Measurements from ENCODE around the gene PEX3. TPM values are rescaled to one million over a fixed set of nuclear protein-coding genes. Genes with fewer than 3 reads are reported as not detected.

PEX3 gene
- total RNA-seq, 1 donor from 2014 or later = 13.2 TPM

GRCh38 chr6:143498428-143498827, 47.8 kb downstream of the PEX3 start:
- H3K36me3 Mint-ChIP-seq (ENCODE audit: low read depth) = peaks cover 30% of the 10 kb centered on the region

GRCh38 chr6:143501851-143502250, 51.2 kb downstream of the PEX3 start:
- peaks cover 36% of the 10 kb centered on the region for H3K36me3 Mint-ChIP-seq (ENCODE audit: low read depth)
- H3K27ac Mint-ChIP-seq (ENCODE audit: unreplicated experiment) = no peak overlapping the region
- no peak for DNase-seq (ENCODE audit: low spot score)
- H3K4me3 Mint-ChIP-seq (ENCODE audit: unreplicated experiment) = no peak overlapping the region
- no peaks in the 10 kb centered on the region for H3K9me3 Mint-ChIP-seq (ENCODE audit: low read depth)
- TF ChIP-seq, protein P1, sequence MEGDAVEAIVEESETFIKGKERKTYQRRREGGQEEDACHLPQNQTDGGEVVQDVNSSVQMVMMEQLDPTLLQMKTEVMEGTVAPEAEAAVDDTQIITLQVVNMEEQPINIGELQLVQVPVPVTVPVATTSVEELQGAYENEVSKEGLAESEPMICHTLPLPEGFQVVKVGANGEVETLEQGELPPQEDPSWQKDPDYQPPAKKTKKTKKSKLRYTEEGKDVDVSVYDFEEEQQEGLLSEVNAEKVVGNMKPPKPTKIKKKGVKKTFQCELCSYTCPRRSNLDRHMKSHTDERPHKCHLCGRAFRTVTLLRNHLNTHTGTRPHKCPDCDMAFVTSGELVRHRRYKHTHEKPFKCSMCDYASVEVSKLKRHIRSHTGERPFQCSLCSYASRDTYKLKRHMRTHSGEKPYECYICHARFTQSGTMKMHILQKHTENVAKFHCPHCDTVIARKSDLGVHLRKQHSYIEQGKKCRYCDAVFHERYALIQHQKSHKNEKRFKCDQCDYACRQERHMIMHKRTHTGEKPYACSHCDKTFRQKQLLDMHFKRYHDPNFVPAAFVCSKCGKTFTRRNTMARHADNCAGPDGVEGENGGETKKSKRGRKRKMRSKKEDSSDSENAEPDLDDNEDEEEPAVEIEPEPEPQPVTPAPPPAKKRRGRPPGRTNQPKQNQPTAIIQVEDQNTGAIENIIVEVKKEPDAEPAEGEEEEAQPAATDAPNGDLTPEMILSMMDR (IDR thresholded peaks at IDR 0.05) = peak; percentile 50
- no peaks in the 10 kb centered on the region for H3K27me3 Mint-ChIP-seq (ENCODE audit: low read depth)
- H3K4me1 Mint-ChIP-seq (ENCODE audit: low read depth) = no peaks in the 10 kb centered on the region

More at GRCh38 chr6:143498428-143498827, 47.8 kb downstream of the PEX3 start:
- H3K4me3 Mint-ChIP-seq (ENCODE audit: unreplicated experiment) = no peak overlapping the region
- TF ChIP-seq, protein P1 (IDR thresholded peaks at IDR 0.05) = no peak
- H3K4me1 Mint-ChIP-seq (ENCODE audit: low read depth) = no peaks in the 10 kb centered on the region
- no peaks in the 10 kb centered on the region for H3K27me3 Mint-ChIP-seq (ENCODE audit: low read depth)
- no peaks in the 10 kb centered on the region for H3K9me3 Mint-ChIP-seq (ENCODE audit: low read depth)
- no peak overlapping the region for H3K27ac Mint-ChIP-seq (ENCODE audit: unreplicated experiment)
- no peak for DNase-seq (ENCODE audit: low spot score)

DNA sequence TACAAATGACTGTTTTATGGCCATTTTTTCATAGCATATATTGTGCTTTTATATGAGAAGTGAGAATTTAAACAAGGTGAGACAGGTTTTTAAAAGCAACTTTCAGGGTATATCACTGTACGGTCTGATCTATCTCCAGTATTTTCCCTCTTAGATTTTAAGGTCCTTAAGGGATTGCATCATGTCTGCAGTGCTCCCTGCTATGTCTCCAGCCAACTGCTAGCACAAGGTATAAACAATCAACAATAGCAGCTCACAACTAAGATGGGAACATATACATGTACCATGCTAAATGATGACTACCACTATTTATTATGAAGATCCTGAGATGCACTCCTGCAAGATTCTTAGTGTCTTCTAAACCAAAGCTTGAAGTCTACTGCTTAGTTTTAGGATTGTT, 53.8 kb downstream of the PEX3 start:
- Mint-ChIP-seq H3K9me3 (ENCODE audit: low read depth) (no peaks in the 10 kb centered on the region), H3K27me3 (ENCODE audit: low read depth) (no peaks in the 10 kb centered on the region), H3K36me3 (ENCODE audit: low read depth) (peaks cover 30% of the 10 kb centered on the region), H3K4me3 (ENCODE audit: unreplicated experiment) (no peak overlapping the region), H3K4me1 (ENCODE audit: low read depth) (peaks cover 16% of the 10 kb centered on the region), H3K27ac (ENCODE audit: unreplicated experiment) (no peak overlapping the region)
- DNase-seq (ENCODE audit: low spot score) = no peak
- TF ChIP-seq, protein P1 (IDR thresholded peaks at IDR 0.05) = no peak

- no peak overlapping the region for H3K27ac Mint-ChIP-seq (ENCODE audit: unreplicated experiment)
- H3K9me3 Mint-ChIP-seq (ENCODE audit: low read depth) = no peaks in the 10 kb centered on the region
- no peak overlapping the region for H3K4me3 Mint-ChIP-seq (ENCODE audit: unreplicated experiment)
- peaks cover 22% of the 10 kb centered on the region for H3K4me1 Mint-ChIP-seq (ENCODE audit: low read depth)
- no peak for DNase-seq (ENCODE audit: low spot score)
- TF ChIP-seq, protein P1 (IDR thresholded peaks at IDR 0.05) = no peak
- H3K36me3 Mint-ChIP-seq (ENCODE audit: low read depth) = peaks cover 25% of the 10 kb centered on the region
- no peaks in the 10 kb centered on the region for H3K27me3 Mint-ChIP-seq (ENCODE audit: low read depth)
Measured at GRCh38 chr6:143505111-143505510, 54.5 kb downstream of the PEX3 start.

GRCh38 chr6:143505537-143505936, 54.9 kb downstream of the PEX3 start:
- Mint-ChIP-seq H3K4me1 (ENCODE audit: low read depth) (peaks cover 25% of the 10 kb centered on the region), H3K4me3 (ENCODE audit: unreplicated experiment) (no peak overlapping the region), H3K36me3 (ENCODE audit: low read depth) (peaks cover 22% of the 10 kb centered on the region), H3K27me3 (ENCODE audit: low read depth) (no peaks in the 10 kb centered on the region), H3K27ac (ENCODE audit: unreplicated experiment) (no peak overlapping the region), H3K9me3 (ENCODE audit: low read depth) (no peaks in the 10 kb centered on the region)
- TF ChIP-seq, protein P1 (IDR thresholded peaks at IDR 0.05) = no peak
- DNase-seq (ENCODE audit: low spot score) = no peak

Data from chondrocyte (in vitro differentiated cells).